SW 1271 (cell line): ENCODE results near the gene FGFBP2.
A peak's percentile ranks its signal among the peaks of the same experiment; 100 is the strongest.

Experiments
- DNase-seq, 2 experiments: peaks; one replicate each; lab custom pipeline; 2025; lab: John Stamatoyannopoulos, UW

FGFBP2 gene

GRCh38 chr4:15963001-15963451 is at the start of gene FGFBP2:
Gene FGFBP2, minus strand, starts transcription at chr4:15963175. Its CDS starts 46 bp downstream, at chr4:15963129.
- DNase-seq = peak in 1 of 2 experiments; percentile 5

GRCh38 chr4:16011173-16011572 is 48.2 kb upstream of the FGFBP2 start:
- DNase-seq = no peak

- no peak for DNase-seq
Observed at GRCh38 chr4:16009153-16009552, 46.2 kb upstream of the FGFBP2 start.

- DNase-seq = no peak
Observed at GRCh38 chr4:16007471-16008095, 44.6 kb upstream of the FGFBP2 start.

GRCh38 chr4:16006771-16007446 is 43.9 kb upstream of the FGFBP2 start:
- no peak for DNase-seq

GRCh38 chr4:16005676-16006075 is 42.7 kb upstream of the FGFBP2 start:
- no peak for DNase-seq

- DNase-seq = peak; percentile 46 to 78
Observed at GRCh38 chr4:16001484-16001858, 38.5 kb upstream of the FGFBP2 start.

GRCh38 chr4:16000708-16001483 is 37.9 kb upstream of the FGFBP2 start:
- no peak for DNase-seq

GRCh38 chr4:15996773-15997172 is 33.8 kb upstream of the FGFBP2 start:
- no peak for DNase-seq

- DNase-seq = no peak
Observed at GRCh38 chr4:15995826-15996225, 32.9 kb upstream of the FGFBP2 start.

GRCh38 chr4:15992167-15992485 is 29.2 kb upstream of the FGFBP2 start:
- DNase-seq = no peak

GRCh38 chr4:15990570-15991285 is 27.8 kb upstream of the FGFBP2 start:
- no peak for DNase-seq

GRCh38 chr4:15989424-15989823 is 26.4 kb upstream of the FGFBP2 start:
- DNase-seq = no peak

GRCh38 chr4:15988222-15988621 is 25.2 kb upstream of the FGFBP2 start:
- no peak for DNase-seq

GRCh38 chr4:15986907-15987306 is 23.9 kb upstream of the FGFBP2 start:
- DNase-seq = no peak

- DNase-seq = no peak
Observed at GRCh38 chr4:15983610-15984009, 20.6 kb upstream of the FGFBP2 start.

GRCh38 chr4:15982842-15983524 is 20.0 kb upstream of the FGFBP2 start:
- no peak for DNase-seq

- DNase-seq = no peak
Observed at GRCh38 chr4:15976456-15977447, 13.8 kb upstream of the FGFBP2 start.

GRCh38 chr4:15971068-15971801 is 8.3 kb upstream of the FGFBP2 start:
- no peak for DNase-seq
